H9 (cell line): ENCODE data around the gene ATG7. TPM values are rescaled to one million over a fixed set of nuclear protein-coding genes. Genes with fewer than 3 reads are reported as not detected.

ENCODE experiments used
- DNase-seq: peaks from one replicate; pipeline ENCODE4 v3.0.0-alpha.2; 2017
- H2AFZ ChIP-seq: one replicate; pipeline ENCODE4 v1.6.1; 2013; ENCODE audit warnings: mild to moderate bottlenecking, low read length, control low read depth, moderate library complexity
- H2AK5ac ChIP-seq: 2 replicates; pipeline ENCODE4 v1.6.1; 2013; ENCODE audit warnings: low read length, control low read depth, mixed read lengths; ENCODE audit not compliant: insufficient read length
- H2BK120ac ChIP-seq: one replicate; pipeline ENCODE4 v1.6.1; 2013; ENCODE audit warnings: low read depth, mild to moderate bottlenecking, low read length, control low read depth, inconsistent platforms; ENCODE audit not compliant: poor library complexity, severe bottlenecking
- H2BK12ac ChIP-seq: 2 replicates; pipeline ENCODE4 v1.6.1; 2013; ENCODE audit warnings: low read length, control low read depth, mixed read lengths, low read depth; ENCODE audit not compliant: insufficient read length
- H2BK15ac ChIP-seq: 2 replicates; pipeline ENCODE4 v1.6.1; 2013; ENCODE audit warnings: low read depth, low read length, control low read depth
- H2BK20ac ChIP-seq: one replicate; pipeline ENCODE4 v1.6.1; 2013; ENCODE audit warnings: low read depth, mild to moderate bottlenecking, low read length, control low read depth, inconsistent platforms; ENCODE audit not compliant: poor library complexity, severe bottlenecking
- H2BK5ac ChIP-seq: 2 replicates; pipeline ENCODE4 v1.6.1; 2013; ENCODE audit warnings: low read length, control low read depth, mixed read lengths; ENCODE audit not compliant: insufficient read length
- H3K14ac ChIP-seq: 2 replicates; pipeline ENCODE4 v1.6.1; 2013; ENCODE audit warnings: low read length, control low read depth; ENCODE audit not compliant: insufficient read depth
- H3K18ac ChIP-seq: 2 replicates; pipeline ENCODE4 v1.6.1; 2013; ENCODE audit warnings: low read depth, mild to moderate bottlenecking, mixed read lengths, low read length, control low read depth; ENCODE audit not compliant: insufficient read length
- H3K23ac ChIP-seq: 2 replicates; pipeline ENCODE4 v1.6.1; 2013; ENCODE audit warnings: low read length, control low read depth, mixed read lengths, low read depth; ENCODE audit not compliant: insufficient read length
- H3K23me2 ChIP-seq: 2 replicates; pipeline ENCODE4 v1.6.1; 2013; ENCODE audit warnings: low read depth, mild to moderate bottlenecking, mixed read lengths, low read length, control low read depth; ENCODE audit not compliant: insufficient read length, poor library complexity, severe bottlenecking
- H3K27ac ChIP-seq: 2 replicates; pipeline ENCODE4 v1.5.1; 2013; ENCODE audit warnings: low read length, control low read depth, mixed read lengths, low read depth; ENCODE audit not compliant: insufficient read length
- H3K27me3 ChIP-seq: 2 replicates; pipeline ENCODE4 v1.6.1; 2013; ENCODE audit warnings: low read length, control low read depth, inconsistent platforms; ENCODE audit not compliant: insufficient read depth
- H3K4ac ChIP-seq: 2 replicates; pipeline ENCODE4 v1.6.1; 2013; ENCODE audit warnings: low read depth, mild to moderate bottlenecking, control low read depth, inconsistent platforms, low read length, moderate library complexity
- H3K4me1 ChIP-seq: 2 replicates; pipeline ENCODE4 v1.6.1; 2013; ENCODE audit warnings: low read length, control low read depth, inconsistent platforms; ENCODE audit not compliant: insufficient read depth
- H3K4me2 ChIP-seq: 2 replicates; pipeline ENCODE4 v1.6.1; 2013; ENCODE audit warnings: low read length, control low read depth, mixed read lengths; ENCODE audit not compliant: insufficient read length, insufficient read depth
- H3K56ac ChIP-seq: 2 replicates; pipeline ENCODE4 v1.6.1; 2013; ENCODE audit warnings: low read depth, mild to moderate bottlenecking, mixed read lengths, low read length, control low read depth; ENCODE audit not compliant: insufficient read length
- H3K79me1 ChIP-seq: 2 replicates; pipeline ENCODE4 v1.6.1; 2013; ENCODE audit warnings: low read depth, mild to moderate bottlenecking, moderate library complexity, low read length, control low read depth, inconsistent platforms; ENCODE audit not compliant: insufficient read depth, poor library complexity, severe bottlenecking
- H3K79me2 ChIP-seq: 2 replicates; pipeline ENCODE4 v1.6.1; 2013; ENCODE audit warnings: low read length, control low read depth, inconsistent platforms; ENCODE audit not compliant: insufficient read depth
- H3K9ac ChIP-seq: 2 replicates; pipeline ENCODE4 v1.6.1; 2013; ENCODE audit warnings: low read length, control low read depth, mixed read lengths; ENCODE audit not compliant: insufficient read length; ENCODE audit errors: extremely low read depth
- H3K9me3 ChIP-seq: one replicate; pipeline ENCODE4 v1.6.1; 2013; ENCODE audit warnings: low read depth, low read length, inconsistent platforms; ENCODE audit not compliant: control insufficient read depth
- H3T11ph ChIP-seq: one replicate; pipeline ENCODE4 v1.6.1; 2013; ENCODE audit warnings: mild to moderate bottlenecking, low read length, control low read depth, inconsistent platforms
- H4K20me1 ChIP-seq: one replicate; pipeline ENCODE4 v1.6.1; 2013; ENCODE audit not compliant: control insufficient read depth, insufficient read length, insufficient read depth
- H4K5ac ChIP-seq: 2 replicates; pipeline ENCODE4 v1.6.1; 2013; ENCODE audit warnings: low read depth, mild to moderate bottlenecking, mixed read lengths, low read length, control low read depth; ENCODE audit not compliant: insufficient read length
- H4K8ac ChIP-seq: replicated peaks from 2 replicates; pipeline ENCODE4 v1.6.1; 2013; ENCODE audit warnings: low read length, control low read depth, mixed read lengths, low read depth; ENCODE audit not compliant: insufficient read length
- H4K91ac ChIP-seq: 2 replicates; pipeline ENCODE4 v1.6.1; 2013; ENCODE audit warnings: low read depth, mild to moderate bottlenecking, moderate library complexity, mixed read lengths, low read length, control low read depth; ENCODE audit not compliant: insufficient read length
- H3K27ac Mint-ChIP-seq, 3 experiments: 2 replicates in 2 of 3; 3 replicates in 1 of 3; pipeline ENCODE4 v1.8.0; 2020 to 2021; ENCODE audit warnings: mixed read lengths in 3 of 3, mild to moderate bottlenecking in 1 of 3, moderate library complexity in 1 of 3
- H3K27me3 Mint-ChIP-seq: 2 replicates; pipeline ENCODE4 v1.8.0; 2021; ENCODE audit warnings: low read depth, mild to moderate bottlenecking, moderate library complexity, mixed read lengths
- H3K36me3 Mint-ChIP-seq, 3 experiments: 2 replicates in 2 of 3; 3 replicates in 1 of 3; pipeline ENCODE4 v1.8.0; 2020 to 2021; ENCODE audit warnings: low read depth in 3 of 3, mixed read lengths in 3 of 3; ENCODE audit not compliant: insufficient read depth in 1 of 3
- H3K4me1 Mint-ChIP-seq, 2 experiments: 2 replicates each; pipeline ENCODE4 v1.8.0; 2020; ENCODE audit warnings: mixed read lengths in 2 of 2
- H3K4me3 Mint-ChIP-seq, 2 experiments: 2 replicates in 1 of 2; 3 replicates in 1 of 2; pipeline ENCODE4 v1.8.0; 2020 to 2021; ENCODE audit warnings: mild to moderate bottlenecking in 2 of 2, mixed read lengths in 2 of 2, moderate library complexity in 1 of 2
- H3K9me3 Mint-ChIP-seq, 2 experiments: 2 replicates in 1 of 2; 3 replicates in 1 of 2; pipeline ENCODE4 v1.8.0; 2020; ENCODE audit warnings: mild to moderate bottlenecking in 2 of 2, mixed read lengths in 2 of 2, moderate library complexity in 1 of 2
- WGBS: extraction: QIAGEN DNeasy Blood & Tissue Kit; methylation state at CpG from one replicate; pipeline ENCODE4 v1.1.7; 2013; ENCODE audit warnings: missing lambda C conversion rate, low lambda C conversion rate, mixed read lengths; ENCODE audit not compliant: insufficient read length; ENCODE audit errors: extremely low coverage; 5-methylcytosine and 5-hydroxymethylcytosine counted together
- total RNA-seq: library from RNA; stranded (reverse); gene quantifications from 2 replicates; pipeline ENCODE4 v1.2.1, GENCODE V29; 2021
- TF ChIP-seq, protein P1 (sequence below): fragments of 200-600 bp; sonication (generic); conservative IDR thresholded peaks from 3 replicates; pipeline ENCODE4 v1.8.0; 2021; ENCODE audit warnings: antibody characterized with exemption, mild to moderate bottlenecking

Gene ATG7
- total RNA-seq, 1 experiment from 2014 or later: 17.9 TPM

DNA sequence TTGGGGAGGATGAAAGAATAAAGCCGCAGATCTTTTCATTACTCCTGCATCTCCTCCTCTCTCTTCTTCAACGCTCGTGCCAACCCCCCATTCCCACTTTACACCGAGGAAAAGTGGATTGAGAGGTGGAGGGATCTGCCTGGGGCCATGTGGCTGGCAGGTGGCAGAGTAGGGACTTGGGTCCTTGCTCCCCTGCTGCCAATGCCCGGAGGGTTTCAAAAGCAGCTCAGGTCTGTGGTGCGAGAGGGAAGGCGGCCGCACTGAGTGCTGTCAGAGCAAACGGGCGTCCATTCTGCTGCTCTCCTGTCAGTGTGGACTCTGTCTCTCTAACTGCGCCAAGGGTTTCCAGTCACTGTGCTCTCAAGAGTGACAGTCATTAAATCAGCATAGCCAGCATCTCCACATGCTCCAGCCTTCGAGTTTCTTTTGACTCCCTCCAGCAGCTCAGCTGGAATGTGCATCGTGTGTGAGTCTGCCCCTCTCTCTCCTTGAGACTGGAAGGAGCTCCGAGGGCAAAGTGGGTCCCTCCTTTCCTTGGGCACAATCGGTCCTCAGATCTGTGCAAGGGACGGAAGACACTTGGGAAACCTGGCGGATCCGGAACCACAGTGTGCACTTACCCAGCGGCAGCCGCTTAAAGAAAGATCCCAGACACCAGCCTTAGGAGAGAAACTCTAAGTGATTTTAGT lies 302.9 kb downstream of the ATG7 start:
- H3T11ph ChIP-seq: no peak overlapping the region
- H3K9me3 ChIP-seq: no peaks in the 10 kb centered on the region
- H2BK12ac ChIP-seq: no peak overlapping the region
- H3K56ac ChIP-seq: no peak overlapping the region
- H3K4me1 ChIP-seq: no peaks in the 10 kb centered on the region
- no peak overlapping the region for H3K27ac ChIP-seq
- no CpG with 5 or more reads among the region's 20 CpGs for WGBS
- no peak overlapping the region for H3K9ac ChIP-seq
- no peak overlapping the region for H3K23ac ChIP-seq
- H3K4me1 Mint-ChIP-seq: peaks cover 6 to 10% of the 10 kb centered on the region in 2 experiments
- peaks cover 7% of the 10 kb centered on the region for H3K79me1 ChIP-seq
- no peak overlapping the region for H3K18ac ChIP-seq
- H3K27ac Mint-ChIP-seq: peak overlapping the region in 2 of 3 experiments; percentile 12 to 59; a peak in 2 of 7 replicates
- H2BK15ac ChIP-seq: no peak overlapping the region; the same call in 1 of the 2 replicates
- peaks cover 7 to 19% (median 7%) of the 10 kb centered on the region in 3 experiments; a peak in 6 of 7 replicates for H3K36me3 Mint-ChIP-seq
- no peak overlapping the region for H4K5ac ChIP-seq
- no peak overlapping the region for H3K4me2 ChIP-seq
- no peaks in the 10 kb centered on the region for H3K27me3 ChIP-seq
- H3K23me2 ChIP-seq: no peaks in the 10 kb centered on the region
- H3K9me3 Mint-ChIP-seq: no peaks in the 10 kb centered on the region
- no peak overlapping the region for H3K4ac ChIP-seq
- H3K79me2 ChIP-seq: peaks cover 15% of the 10 kb centered on the region; the same call in 1 of the 2 replicates
- H2AFZ ChIP-seq: no peak overlapping the region
- H2BK120ac ChIP-seq: no peak overlapping the region
- H4K8ac ChIP-seq: no peak overlapping the region
- H2BK20ac ChIP-seq: no peak overlapping the region
- peaks cover 2% of the 10 kb centered on the region for H4K20me1 ChIP-seq
- H2BK5ac ChIP-seq: no peak overlapping the region
- DNase-seq: no peak
- H2AK5ac ChIP-seq: no peak overlapping the region
- no peak overlapping the region for H3K14ac ChIP-seq
- no peak overlapping the region for H4K91ac ChIP-seq
- TF ChIP-seq, protein P1, sequence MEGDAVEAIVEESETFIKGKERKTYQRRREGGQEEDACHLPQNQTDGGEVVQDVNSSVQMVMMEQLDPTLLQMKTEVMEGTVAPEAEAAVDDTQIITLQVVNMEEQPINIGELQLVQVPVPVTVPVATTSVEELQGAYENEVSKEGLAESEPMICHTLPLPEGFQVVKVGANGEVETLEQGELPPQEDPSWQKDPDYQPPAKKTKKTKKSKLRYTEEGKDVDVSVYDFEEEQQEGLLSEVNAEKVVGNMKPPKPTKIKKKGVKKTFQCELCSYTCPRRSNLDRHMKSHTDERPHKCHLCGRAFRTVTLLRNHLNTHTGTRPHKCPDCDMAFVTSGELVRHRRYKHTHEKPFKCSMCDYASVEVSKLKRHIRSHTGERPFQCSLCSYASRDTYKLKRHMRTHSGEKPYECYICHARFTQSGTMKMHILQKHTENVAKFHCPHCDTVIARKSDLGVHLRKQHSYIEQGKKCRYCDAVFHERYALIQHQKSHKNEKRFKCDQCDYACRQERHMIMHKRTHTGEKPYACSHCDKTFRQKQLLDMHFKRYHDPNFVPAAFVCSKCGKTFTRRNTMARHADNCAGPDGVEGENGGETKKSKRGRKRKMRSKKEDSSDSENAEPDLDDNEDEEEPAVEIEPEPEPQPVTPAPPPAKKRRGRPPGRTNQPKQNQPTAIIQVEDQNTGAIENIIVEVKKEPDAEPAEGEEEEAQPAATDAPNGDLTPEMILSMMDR: no peak
- H3K4me3 Mint-ChIP-seq: no peak overlapping the region
- H3K27me3 Mint-ChIP-seq: no peaks in the 10 kb centered on the region
